Pulmonary artery endothelial cell (primary cell): ENCODE data around the gene IL31. TPM values are rescaled to one million over a fixed set of nuclear protein-coding genes. Genes with fewer than 3 reads are reported as not detected.
"Not testable (repeated sequence)": the region's sequence is repeated elsewhere in the genome, so short reads cannot be mapped to it uniquely, and the experiment has no call there.

Experiments
- DNase-seq: peaks from one replicate; pipeline ENCODE4 v3.0.0-alpha.2; 2011; ENCODE audit warnings: low read depth, low spot score
- total RNA-seq: library from RNA; depleted of rRNA; stranded (reverse); fragments of >200 nt; gene quantifications from 2 replicates; pipeline ENCODE4 v1.2.3, GENCODE V29; 2014

The IL31 gene
- total RNA-seq, result not detected in 2 replicates

DNA sequence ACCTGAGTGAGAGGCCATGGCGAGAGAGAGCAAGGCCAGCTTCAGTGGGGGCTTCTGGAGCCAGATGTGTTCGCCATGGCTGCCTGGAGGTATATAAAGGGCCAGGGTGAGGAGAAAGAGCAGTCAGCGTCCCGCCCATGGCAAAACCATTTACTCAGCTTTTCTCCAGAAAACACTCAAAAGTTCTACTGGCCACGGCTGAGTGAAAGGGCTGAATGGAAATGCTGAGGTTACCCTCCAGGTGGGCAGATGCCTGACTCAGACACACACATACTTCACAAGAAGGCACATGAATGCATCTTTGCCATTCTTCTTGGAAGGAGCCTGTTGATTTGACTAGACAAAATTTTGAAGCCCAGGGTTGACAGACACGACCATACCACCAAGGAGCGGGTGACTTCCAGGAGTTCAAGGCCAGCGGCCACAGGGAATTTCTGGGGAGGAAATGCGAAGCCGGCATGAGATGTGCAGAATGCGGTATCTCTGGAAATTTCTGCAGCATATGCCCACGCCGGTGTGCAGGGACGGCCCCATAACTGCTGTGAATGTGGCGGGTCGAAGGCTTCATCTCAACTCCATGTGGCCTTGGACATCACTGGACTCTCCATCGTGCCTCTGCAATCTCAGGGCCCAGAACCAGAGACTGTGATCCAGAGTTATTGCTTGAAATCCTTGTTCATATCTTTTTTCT is at the start of gene IL31:
IL31 (minus strand) TSS at position 67 of the 691 bp plus-strand sequence; CDS start at position 18, 49 bp downstream.
- no peak for DNase-seq

DNA sequence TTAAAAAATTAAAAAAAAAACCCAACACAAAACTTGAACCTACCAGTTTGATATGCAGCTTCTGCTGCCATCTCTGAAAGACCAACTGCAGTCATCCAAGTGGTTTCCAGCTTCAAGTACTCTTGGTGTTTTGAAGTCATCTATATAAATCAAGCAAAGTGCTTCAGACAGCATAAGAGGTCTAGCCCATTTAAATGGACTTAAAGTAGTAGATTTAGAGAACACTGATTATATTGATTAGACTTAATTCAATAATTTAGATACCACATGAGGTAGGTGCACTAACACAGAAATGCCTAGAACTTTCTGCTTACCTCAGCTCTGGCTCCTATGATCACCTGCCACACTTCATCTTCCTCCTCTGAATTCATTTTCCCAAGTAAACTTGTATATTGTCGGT is 42.4 kb upstream of the IL31 start:
- no peak for DNase-seq

DNA sequence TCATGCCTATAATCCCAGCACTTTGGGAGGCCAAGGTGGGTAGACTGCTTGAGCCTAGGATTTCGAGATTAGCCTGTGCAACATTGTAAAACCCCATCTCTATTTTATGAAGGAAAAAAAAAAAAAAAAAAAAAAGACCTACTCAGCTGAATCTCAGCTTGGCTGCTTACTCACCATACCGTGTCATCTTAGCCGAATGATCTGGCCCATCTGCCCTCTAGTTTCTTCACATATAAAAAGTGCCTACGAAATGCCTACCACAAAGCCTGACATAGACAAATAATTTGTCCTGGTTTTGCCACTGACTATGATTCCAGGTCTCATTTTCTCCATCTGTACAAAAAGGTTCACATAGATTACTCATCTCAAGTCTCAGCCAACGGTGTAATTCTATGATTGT is 41.8 kb upstream of the IL31 start:
- DNase-seq, result no peak

DNA sequence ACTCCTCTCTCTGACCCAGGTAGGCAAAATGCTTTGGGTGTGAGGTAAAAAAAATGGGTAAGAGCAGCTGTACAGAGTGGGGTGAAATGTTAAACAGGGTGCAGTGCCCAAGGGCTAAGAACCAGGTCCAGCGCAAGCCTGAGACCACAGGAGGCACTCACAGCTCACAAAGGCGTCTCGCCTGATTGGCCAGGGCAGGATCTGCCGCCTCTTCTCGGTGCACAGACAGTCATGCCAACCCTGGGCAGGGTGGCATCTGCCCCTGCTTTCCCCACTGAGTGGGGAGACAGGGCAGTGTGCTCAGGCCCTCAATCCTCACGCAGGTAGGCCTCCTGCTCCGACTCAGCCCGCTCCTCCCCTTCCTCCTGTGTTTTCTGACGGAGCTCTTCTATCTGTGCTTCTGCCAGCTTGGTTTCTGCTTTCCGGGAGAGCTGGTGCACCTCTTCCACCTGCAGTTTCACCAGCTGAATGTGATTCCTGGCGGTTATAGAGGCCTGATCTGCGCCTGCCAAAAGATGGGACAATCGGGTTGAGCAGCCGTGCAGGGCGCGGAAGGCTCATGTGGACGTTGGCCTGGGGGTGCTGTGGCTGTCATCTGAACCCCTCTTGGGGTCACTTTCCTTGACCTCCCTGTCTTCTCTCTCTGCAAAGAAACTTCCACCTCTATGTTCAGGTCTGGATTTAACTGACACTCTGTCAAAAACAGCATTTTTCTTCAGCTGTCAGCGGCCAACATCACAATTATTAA is 34.2 kb upstream of the IL31 start:
- DNase-seq, result no peak

- DNase-seq, result no peak
These were observed 33.4 kb upstream of the IL31 start for GRCh38 chr12:122207391-122207790.

- no peak for DNase-seq
These were observed 33.0 kb upstream of the IL31 start for GRCh38 chr12:122206976-122207375.

- no peak for DNase-seq
These were observed 32.3 kb upstream of the IL31 start for GRCh38 chr12:122206111-122206881.

- DNase-seq, result no peak
These were observed 31.3 kb upstream of the IL31 start for GRCh38 chr12:122205053-122205925.

DNA sequence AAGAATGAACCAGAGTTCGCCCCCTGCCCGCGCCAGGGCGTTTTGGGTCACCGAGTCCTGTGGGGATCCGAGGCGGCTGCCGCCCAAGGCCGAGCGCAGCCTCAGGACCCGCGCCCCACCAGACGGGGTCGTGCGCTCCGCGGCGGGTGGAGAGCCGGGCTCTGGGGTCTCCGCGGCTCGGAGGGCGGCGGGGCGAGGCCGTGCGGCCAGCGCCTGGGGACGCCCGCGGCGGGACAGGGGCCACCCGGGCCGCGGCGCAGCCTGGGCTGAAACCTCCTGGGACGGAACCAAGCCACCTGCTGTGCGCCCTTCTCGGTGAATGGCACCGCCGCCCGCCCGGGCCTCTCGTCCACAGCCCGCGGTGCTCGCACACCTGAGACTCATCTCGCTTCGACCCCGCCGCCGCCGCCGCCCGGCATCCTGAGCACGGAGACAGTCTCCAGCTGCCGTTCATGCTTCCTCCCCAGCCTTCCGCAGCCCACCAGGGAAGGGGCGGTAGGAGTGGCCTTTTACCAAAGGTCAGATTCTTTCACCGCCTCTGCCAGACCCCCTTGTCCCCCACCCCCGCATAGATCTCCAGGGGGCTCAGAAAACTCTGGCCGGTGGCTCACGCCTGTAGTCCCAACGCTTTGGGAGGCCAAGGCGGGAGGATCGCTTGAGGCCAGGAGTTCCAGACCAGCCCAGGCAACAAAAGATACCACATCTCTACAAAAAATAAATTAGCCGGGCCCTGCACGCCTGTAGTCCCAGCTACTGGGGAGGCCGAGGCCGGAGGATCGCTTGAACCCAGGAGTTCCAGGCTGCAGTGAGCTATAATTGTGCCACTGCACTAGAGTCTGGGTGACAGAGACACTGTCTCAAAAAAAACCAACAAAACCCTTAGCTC is 30.4 kb upstream of the IL31 start:
- DNase-seq, result no peak

DNA sequence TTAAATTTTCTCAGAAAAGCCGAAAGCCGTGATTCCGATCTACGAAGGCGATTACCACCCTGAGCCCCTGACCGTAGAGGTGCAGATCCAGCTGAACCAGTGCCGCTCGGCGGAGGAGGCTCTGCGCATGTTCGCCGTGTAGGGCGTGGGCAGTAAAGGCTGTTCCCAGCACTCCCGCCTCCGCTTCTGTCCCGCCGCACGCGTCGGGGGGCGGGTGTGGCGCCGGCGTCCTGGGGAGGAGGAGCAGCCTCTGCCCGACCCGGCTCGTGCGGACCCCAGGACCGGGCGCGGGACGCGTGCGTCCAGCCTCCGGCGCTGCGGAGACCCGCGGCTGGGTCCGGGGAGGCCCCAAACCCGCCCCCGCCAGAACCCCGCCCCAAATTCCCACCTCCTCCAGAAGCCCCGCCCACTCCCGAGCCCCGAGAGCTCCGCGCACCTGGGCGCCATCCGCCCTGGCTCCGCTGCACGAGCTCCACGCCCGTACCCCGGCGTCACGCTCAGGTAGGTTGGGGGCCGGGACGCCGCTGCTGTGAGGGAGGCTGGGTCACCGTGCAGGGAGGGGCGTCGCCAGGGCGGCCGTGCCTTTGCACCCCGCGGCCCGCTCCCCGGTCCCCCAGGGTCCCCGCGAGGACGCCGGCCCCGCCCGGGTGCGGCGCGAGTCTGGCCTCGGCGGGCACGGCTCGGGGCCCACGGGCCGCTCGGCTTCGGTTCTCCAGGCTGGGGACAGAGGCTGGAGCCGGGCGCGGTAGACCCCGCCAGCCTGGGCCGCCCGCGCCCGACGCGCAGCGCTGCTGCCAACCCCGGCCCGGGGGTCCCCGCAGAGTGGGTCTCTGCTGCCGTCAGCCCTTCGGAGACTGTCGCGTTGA is 29.5 kb upstream of the IL31 start, which contains the start of gene B3GNT4:
B3GNT4 (plus strand) TSS at position 409 of the 866 bp plus-strand sequence. CDS start 910 bp downstream, outside the sequence.
- DNase-seq, result no peak

DNA sequence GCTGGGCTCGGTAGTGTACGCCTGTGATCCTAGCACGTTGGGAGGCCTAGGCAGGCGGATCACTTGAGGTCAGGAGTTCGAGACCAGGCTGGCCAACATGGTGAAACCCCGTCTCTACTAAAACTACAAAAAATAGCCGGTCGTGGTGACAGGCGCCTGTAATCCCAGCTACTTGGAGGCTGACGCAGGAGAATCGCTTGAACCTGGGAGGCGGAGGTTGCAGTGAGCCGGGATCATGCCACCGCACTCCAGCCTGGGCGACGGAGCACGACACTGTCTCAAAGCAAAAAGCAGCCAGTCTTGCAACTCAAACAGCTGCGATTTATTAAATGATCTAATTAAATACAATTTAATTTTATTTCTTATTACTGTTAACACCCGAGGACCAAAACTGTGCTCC is 28.8 kb upstream of the IL31 start:
- DNase-seq, result not testable (repeated sequence)

DNA sequence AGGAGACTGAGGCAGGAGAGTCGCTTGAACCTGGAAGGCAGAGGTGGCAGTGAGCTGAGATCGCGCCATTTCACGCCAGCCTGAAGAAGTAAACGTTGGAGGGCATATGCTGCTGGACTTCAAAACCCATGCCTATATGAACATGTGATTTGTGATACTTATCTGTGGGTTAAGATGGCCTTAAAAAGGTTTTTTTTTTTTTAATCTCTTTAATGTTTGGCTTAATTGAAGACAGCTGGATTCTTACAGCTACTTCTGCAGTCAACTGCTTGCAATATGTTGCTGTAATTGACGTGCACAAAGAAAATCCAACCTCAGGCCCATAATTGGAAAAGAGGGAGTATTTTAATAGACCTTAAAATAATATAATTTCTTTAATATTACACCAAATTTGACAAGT is 28.0 kb upstream of the IL31 start:
- no peak for DNase-seq

DNA sequence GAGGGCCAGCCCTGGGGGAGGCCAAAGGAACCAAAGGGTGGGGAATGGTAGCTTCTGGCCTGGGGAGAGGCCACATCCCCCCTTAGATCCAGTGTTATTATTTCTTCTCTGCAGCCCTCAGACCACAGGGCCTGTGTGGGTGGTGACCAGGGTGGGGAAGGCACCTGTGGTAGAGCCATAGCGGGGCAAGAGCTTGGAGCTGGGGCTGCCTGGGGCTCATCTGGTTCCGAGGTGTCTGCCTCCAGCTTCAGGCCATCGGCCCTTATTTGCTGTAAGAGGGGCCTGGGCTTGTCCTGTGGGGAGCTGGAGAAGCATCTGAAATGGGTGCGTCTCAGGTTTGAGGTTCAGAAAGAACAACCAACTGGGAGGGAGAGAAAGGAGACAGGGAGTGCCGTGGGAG is 27.4 kb upstream of the IL31 start:
- no peak for DNase-seq

- DNase-seq, result no peak
These were observed 26.6 kb upstream of the IL31 start for GRCh38 chr12:122200541-122201175.

DNA sequence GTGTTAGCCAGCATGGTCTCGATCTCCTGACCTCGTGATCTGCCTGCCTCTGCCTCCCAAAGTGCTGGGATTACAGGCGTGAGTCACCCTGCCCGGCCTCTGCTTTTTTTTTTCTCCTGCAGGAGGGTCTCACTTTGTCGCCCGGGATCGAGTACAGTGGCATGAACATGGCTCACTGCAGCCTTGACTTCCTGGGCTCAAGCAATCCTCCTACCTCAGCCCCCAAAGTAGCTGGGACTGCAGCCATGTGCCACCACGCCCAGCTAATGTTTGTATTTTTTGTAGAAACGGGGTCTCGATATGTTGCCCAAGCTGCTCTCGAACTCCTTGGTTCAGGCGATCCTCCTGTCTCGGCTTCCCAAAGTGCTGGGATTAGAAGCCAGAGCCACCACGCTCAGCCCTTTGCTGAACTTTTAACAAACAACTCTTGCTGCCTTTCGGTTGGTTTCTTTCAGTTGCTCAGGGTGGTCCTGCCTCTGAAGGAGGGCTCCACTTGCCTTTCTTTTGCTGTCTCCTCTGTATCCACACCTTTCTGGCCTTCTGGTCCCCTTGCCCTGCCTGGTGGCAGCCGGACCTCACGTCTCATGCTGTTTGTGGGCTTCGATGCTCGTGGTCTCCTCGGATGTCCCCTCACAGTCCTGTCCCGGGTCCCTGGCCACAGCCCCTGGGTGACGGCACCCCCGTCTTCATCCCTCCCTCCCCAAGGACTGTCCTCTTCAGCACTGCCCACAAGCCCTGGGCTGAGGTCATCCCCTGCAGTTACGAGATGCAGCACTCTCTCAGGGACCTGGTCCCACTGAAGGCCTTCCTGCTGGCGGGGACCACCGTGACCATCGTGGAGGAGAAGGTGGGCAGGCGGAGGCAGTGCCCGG is 25.7 kb upstream of the IL31 start:
- DNase-seq, result no peak

DNA sequence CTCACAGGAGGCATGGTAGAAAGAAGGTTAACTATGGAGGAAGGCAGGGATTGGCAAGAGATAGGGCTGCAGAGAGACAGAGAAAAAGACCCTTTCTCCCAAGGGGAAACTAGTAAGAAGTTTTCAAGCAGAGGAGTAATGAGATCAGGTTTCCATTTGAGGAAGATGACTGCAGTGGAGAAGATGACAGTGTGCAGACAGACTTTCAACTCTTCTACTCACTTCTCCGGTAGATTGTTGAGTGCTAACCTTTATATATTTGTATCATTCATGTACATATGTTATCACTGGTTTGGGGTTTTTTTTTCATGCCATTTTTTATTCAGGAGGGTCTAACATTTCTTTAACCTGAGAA is 23.6 kb upstream of the IL31 start:
- no peak for DNase-seq

DNA sequence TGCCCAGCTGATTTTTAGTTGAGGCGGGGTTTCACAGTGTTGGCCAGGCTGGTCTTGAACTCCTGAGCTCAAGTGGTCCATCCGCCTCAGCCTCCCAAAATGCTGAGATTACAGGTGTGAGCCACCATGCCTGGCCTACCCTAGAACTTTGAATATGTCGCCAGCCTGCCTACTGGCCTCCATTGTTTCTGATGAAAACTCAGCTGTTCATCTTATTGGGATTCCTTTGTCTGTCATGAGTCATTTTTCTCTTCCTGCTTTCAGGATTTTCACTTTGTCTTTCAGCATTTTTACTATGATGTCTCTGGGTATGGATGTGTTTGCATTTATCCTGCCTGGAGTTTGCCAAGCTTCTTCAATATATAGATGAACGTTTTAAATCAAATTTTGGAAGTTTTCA is 21.4 kb upstream of the IL31 start:
- DNase-seq, result no peak

GRCh38 chr12:122194804-122195203 is 20.8 kb upstream of the IL31 start:
- no peak for DNase-seq
